Cerebellar cortex (tissue), 1 donor: Measurements from ENCODE around the gene OTOG.

ENCODE experiments used
- DNase-seq: peaks from one replicate; pipeline ENCODE4 v3.0.0-alpha.2; 2015; ENCODE audit warnings: low spot score

Gene OTOG, protein sequence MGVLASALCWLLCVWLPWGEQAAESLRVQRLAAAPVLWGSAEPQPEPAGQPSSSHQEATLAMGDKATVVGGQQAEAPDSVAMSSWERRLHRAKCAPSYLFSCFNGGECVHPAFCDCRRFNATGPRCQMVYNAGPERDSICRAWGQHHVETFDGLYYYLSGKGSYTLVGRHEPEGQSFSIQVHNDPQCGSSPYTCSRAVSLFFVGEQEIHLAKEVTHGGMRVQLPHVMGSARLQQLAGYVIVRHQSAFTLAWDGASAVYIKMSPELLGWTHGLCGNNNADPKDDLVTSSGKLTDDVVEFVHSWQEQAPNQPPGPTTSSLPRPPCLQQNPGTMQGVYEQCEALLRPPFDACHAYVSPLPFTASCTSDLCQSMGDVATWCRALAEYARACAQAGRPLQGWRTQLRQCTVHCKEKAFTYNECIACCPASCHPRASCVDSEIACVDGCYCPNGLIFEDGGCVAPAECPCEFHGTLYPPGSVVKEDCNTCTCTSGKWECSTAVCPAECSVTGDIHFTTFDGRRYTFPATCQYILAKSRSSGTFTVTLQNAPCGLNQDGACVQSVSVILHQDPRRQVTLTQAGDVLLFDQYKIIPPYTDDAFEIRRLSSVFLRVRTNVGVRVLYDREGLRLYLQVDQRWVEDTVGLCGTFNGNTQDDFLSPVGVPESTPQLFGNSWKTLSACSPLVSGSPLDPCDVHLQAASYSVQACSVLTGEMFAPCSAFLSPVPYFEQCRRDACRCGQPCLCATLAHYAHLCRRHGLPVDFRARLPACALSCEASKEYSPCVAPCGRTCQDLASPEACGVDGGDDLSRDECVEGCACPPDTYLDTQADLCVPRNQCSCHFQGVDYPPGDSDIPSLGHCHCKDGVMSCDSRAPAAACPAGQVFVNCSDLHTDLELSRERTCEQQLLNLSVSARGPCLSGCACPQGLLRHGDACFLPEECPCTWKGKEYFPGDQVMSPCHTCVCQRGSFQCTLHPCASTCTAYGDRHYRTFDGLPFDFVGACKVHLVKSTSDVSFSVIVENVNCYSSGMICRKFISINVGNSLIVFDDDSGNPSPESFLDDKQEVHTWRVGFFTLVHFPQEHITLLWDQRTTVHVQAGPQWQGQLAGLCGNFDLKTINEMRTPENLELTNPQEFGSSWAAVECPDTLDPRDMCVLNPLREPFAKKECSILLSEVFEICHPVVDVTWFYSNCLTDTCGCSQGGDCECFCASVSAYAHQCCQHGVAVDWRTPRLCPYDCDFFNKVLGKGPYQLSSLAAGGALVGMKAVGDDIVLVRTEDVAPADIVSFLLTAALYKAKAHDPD (N-terminal part only)

DNA sequence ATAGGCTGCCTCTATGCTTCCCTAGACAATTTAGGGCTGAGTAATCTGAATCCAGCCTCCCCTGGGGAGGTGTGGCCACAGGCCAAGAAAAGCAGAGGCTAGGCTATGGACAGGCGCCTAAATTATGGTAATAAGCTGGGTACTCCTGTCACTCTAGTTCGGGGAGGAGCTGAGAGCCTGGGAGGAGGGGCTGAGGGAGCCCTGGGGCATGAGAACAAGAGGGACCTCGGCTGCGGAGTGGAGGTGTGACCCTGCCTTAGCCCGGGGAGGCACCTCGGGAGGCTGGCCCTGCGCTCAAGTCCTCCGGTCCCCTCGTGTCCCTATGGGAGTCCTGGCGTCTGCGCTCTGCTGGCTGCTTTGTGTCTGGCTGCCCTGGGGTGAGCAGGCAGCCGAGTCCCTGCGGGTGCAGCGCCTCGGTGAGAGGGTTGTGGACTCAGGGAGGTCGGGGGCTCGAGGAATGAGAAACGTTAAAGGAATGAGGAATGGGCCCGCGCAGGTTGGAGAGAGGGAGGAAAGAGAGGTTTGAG is at the start of gene OTOG:
TSS of gene OTOG (plus strand) at position 209 of the 527 bp plus-strand sequence. CDS start at position 323, 114 bp downstream.
- no peak for DNase-seq

- no peak for DNase-seq
Observed at GRCh38 chr11:17498058-17498457, 49.0 kb upstream of the OTOG start.

DNA sequence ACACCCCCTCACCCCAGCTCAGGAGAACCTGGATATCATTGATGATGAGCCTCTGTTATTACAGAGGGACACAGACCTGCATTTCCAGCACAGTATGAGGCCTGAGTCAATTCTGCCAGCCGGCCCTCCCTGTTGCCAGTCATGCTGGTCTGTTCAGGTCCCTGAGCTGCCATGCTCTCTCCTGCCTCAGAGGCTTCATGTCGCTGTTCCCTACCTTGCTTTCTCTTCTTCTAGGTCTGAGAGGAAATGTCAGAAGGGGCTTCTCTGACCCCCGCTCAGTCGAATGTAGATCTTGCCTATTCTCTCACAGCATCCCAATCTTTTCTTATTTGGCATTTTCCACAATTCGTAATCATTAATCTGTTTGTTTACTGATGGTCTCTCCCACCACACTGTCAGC is 48.6 kb upstream of the OTOG start:
- DNase-seq = peak; percentile 88

DNA sequence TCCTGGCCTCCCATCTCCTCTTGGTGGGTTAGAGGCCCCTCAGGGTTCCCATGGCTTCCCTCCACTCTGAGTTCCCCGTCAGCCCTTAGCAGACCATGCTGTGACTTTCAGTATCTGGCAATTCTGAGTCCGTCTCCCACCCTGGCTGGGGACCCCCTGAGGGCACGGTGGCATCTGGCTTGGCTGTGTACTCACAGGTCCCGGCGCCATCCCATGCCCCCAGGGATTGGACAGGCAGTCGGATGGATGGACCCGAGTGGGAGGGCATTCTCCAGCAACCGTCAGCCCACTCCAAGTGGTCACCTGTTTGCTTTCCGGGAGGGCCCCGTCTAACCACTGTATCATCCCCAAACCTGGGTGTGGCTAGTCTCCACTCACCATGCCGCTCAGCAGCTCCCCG is 46.4 kb upstream of the OTOG start:
- no peak for DNase-seq

DNA sequence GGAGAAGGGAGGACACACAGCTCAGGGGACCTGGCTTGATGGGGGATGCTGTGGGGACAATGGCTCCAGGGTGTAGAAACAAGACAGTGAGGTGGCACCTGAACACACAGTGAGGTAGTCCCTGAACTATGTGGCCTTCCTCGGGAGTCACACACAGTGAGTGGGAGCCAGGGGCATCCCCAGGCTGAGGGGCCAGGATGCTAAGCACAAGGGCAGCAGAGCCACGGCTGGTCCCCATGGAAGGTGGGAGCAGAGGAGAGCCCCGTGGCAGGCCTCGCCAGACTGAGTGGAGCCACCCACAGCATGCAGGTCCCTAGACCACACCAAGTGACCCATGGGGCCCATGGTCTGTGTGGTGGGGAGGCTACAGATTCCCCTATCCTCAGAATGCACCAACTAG is 44.4 kb upstream of the OTOG start:
- no peak for DNase-seq

GRCh38 chr11:17504330-17505107 is 42.5 kb upstream of the OTOG start:
- peak; percentile 88 for DNase-seq

DNA sequence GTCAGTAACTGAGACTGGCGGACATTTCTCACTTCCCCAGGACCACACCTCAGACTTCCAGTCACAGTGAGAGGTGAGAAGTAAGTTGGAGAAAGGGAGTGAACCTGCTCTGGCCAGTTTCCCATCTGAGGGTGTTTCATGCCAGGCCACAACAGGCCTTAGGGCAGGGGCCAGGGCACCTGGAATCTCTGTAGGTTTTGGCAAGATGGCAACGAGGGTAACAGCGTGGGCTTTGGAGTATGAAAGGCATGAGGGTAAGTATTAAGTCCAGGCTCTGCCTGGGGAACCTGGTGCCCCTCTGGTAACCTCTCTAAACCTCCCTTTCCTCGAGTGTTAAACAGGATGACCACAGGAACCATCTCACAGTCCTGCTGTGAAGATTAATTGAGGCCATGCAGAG is 41.9 kb upstream of the OTOG start:
- no peak for DNase-seq

- no peak for DNase-seq
Observed at GRCh38 chr11:17506314-17506713, 40.7 kb upstream of the OTOG start.

DNA sequence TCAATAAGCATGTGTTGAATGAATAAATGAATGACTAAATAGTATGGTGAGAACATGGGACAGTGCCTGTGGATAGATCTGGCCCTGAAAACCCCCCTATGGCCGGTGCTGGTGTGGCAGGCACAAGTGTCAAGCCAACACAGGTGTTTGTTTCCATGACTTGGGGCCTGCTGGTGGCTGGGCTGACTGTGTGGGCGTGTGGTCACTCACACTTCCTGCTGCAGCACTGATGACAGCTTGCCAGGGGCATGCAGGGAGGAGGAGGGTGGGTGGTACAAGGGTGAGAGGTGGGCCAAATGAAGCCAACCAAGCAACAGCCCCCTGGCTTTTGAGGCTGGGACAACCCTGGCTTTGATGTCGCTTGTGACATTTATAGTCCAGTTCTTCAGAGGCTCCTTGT is 40.1 kb upstream of the OTOG start:
- no peak for DNase-seq

DNA sequence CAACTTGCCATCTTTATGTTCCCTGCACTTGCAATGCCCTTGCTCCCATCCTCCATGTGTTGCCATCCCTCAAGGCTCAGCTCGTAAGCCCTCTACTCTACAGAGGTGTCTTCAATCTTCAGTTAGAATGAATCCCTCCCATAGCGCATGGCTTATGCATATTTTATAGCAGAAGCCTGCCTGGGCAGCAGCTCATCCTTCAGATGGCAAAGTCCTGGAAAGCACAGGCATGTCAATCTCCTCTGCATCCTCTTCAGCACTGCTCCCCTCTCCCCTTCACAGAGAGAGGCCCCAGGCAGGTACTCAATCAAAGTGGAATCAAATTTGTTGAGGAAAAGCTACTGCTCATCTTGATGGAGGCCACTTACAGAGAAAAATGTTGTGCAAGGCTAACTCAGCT is 39.3 kb upstream of the OTOG start:
- no peak for DNase-seq

DNA sequence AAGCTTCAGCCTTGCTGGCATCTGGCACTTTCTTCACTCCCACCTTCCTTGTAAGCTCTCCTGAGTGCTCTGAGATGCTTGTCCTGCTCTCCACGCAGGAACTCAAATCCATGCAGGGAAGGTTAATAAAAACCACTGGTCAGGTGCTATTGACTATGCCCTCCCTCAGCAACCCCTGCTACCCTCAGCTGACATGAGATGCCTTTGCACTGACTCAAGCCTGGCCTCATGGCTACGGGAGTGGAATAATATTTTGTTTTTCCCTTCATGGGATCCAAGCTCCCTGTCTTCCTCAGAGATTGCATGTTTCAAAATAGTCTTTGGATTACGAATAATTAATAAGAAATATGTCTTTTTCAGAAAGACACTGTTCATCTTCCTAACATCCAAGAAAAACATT is 38.8 kb upstream of the OTOG start:
- DNase-seq = no peak

- no peak for DNase-seq
Observed at GRCh38 chr11:17508791-17509190, 38.3 kb upstream of the OTOG start.

DNA sequence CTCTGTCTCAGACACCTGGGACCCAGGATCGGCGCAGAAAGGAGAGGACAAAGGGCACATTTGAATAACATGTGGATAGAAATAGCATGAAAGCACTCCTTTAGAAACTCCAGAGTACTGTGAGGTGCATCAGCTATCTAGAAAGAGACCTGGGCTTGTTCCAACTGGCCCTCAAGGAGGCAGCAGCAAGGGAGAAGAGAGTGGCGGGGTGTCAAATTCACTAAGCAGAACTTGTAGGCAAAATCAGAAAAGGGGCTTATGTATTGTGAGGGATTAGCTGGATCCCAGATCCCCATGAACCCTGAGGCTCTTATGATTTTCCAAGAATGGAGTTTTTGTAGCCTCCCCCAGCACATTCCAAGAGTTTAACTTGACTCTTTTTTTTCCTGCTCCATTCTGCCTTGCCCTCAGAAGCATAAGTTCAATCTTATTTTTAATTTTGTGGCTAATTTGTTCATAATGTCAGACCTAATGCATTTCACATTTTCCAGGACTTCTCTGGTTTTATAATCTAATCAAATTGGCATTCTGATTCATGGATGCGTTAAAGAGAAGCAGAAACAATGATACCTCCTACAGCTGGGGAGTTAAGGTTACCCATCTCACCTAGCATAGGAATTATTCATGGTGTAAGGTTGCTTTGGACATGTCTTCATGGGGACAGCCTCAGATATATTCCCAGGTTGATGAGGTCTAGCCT is 36.4 kb upstream of the OTOG start:
- DNase-seq = no peak

GRCh38 chr11:17511571-17511970 is 35.5 kb upstream of the OTOG start:
- no peak for DNase-seq

DNA sequence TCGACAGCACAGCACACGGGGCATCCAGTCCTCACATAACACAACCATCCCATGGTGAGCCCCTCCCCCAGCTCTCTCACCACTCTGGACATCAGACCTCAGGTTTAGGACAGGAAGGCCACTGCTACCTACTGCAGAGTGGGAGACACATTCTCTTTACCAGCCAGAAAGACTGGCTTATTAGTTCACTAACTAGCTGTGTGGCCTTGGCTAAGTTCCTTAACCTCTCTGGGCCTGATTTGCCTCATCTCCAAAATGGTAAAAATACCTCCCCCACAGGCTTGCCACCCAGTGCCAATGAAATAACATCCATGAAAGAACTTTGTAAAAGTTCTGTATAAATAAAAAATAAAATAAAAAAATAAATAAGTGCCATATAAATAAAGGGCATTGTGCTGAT is 35.0 kb upstream of the OTOG start:
- DNase-seq = no peak

GRCh38 chr11:17513853-17514252 is 33.2 kb upstream of the OTOG start:
- no peak for DNase-seq

DNA sequence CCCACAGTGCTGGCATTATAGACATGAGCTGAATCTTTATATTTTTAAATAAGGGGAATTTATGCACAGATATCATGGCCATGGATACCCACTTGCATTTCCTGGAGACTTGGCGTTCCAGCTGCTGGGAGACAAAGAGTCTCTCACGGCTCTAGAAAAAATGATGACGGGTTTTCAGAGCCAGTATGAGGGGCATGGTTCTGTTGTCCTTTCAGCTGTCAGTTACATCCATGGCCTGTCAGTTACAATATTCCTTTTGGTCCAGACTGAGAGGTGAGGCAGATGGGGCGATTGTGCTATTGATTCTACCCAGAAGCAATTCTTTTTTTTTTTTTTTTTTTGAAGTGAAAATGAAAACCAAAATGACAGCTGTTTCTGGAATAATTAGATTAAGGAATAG is 32.6 kb upstream of the OTOG start:
- no peak for DNase-seq

DNA sequence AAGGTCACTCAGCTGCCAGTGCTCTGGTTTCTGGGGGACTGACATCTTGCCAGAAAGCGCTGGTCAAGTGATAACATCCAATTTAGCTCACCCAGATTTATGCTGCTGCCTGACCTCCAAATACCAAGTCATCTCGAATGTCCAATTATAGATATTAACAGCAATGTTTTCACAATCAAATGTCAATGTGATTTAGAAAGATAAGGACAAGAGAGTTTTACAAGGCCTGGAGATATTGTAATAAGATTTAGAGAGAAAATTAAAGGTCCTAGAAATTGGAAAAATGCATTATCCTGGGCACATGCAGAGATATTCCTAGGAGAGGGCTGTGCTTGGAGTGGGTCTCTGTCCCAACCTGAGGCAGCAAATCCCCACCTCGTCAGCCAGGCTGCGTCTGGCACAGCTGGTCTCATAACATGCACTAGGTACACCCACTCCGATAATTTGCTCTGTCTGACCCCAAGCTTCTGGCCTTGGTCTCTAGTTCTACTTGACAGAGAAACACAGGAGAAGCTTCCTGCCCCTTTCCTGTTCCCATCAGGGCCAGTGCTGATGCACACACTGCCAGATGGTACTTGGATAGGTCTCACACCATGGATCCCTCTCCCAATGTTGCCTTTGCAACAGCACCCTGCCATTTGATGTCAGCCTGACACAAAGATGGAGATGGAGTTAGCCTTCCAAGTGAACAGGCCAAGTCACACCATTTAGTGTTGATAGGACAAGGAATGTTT is 31.4 kb upstream of the OTOG start:
- DNase-seq = no peak

GRCh38 chr11:17516551-17517150 is 30.4 kb upstream of the OTOG start:
- DNase-seq = no peak

DNA sequence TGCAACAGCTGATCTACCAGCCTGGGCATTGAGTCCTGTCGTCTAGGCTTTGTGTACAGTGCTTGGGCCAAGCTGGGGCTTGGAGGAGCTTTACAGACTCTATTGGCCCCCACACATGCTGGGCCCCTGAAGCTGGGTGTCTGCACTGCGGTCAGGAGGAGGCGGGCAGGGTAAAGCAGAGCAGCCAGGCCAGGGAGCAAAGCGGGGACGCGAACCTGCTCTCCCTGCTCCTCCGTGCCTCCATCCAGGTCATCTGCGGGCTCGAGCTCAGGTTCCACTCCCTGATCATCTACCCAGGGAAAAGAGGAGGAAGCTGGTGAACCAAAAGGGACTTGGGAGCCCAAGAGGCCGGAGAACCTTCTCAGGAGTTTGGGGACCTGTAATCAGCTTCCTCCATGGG is 29.9 kb upstream of the OTOG start:
- DNase-seq = no peak
